D341Med (cell line): Measurements from ENCODE around the gene XRCC4.
"Not testable (repeated sequence)": the region's sequence is repeated elsewhere in the genome, so short reads cannot be mapped to it uniquely, and the experiment has no call there.

Source experiments
- DNase-seq: peaks from one replicate; pipeline ENCODE4 v3.0.0; 2012; ENCODE audit warnings: low spot score

The XRCC4 gene

GRCh38 chr5:83353231-83353630, 275.9 kb downstream of the XRCC4 start:
- no peak for DNase-seq

GRCh38 chr5:83353774-83354173, 276.4 kb downstream of the XRCC4 start:
- no peak for DNase-seq

- no peak for DNase-seq
Measured at GRCh38 chr5:83354958-83355357, 277.6 kb downstream of the XRCC4 start.

GRCh38 chr5:83355482-83356014, 278.2 kb downstream of the XRCC4 start:
- DNase-seq: not testable (repeated sequence)

- DNase-seq: no peak
Measured at GRCh38 chr5:83357621-83358231, 280.4 kb downstream of the XRCC4 start.

- no peak for DNase-seq
Measured at GRCh38 chr5:83360573-83360972, 283.2 kb downstream of the XRCC4 start.

- no peak for DNase-seq
Measured at GRCh38 chr5:83362526-83362925, 285.2 kb downstream of the XRCC4 start.

- DNase-seq: no peak
Measured at GRCh38 chr5:83363111-83363885, 286.0 kb downstream of the XRCC4 start.

- no peak for DNase-seq
Measured at GRCh38 chr5:83363886-83364275, 286.5 kb downstream of the XRCC4 start.

GRCh38 chr5:83364312-83365299, 287.3 kb downstream of the XRCC4 start:
- DNase-seq: no peak

GRCh38 chr5:83368319-83368718, 291.0 kb downstream of the XRCC4 start:
- DNase-seq: no peak

GRCh38 chr5:83368835-83369234, 291.5 kb downstream of the XRCC4 start:
- no peak for DNase-seq

- no peak for DNase-seq
Measured at GRCh38 chr5:83370957-83371356, 293.6 kb downstream of the XRCC4 start.

GRCh38 chr5:83371726-83372125, 294.4 kb downstream of the XRCC4 start:
- no peak for DNase-seq

- no peak for DNase-seq
Measured at GRCh38 chr5:83374547-83374946, 297.2 kb downstream of the XRCC4 start.

- DNase-seq: no peak
Measured at GRCh38 chr5:83375049-83375745, 297.9 kb downstream of the XRCC4 start.

GRCh38 chr5:83376461-83376860, 299.1 kb downstream of the XRCC4 start:
- no peak for DNase-seq

GRCh38 chr5:83377131-83377865, 300.0 kb downstream of the XRCC4 start:
- DNase-seq: no peak

- no peak for DNase-seq
Measured at GRCh38 chr5:83378624-83379289, 301.4 kb downstream of the XRCC4 start.

GRCh38 chr5:83385812-83386211, 308.5 kb downstream of the XRCC4 start:
- DNase-seq: no peak
